GM23248 (cell line): ENCODE results near the gene GALNT16.

Source experiments
- EZH2 ChIP-seq: fragments of 200-600 bp; sonication (generic); IDR thresholded peaks from 2 replicates; pipeline ENCODE4 v1.6.1; 2018; ENCODE audit warnings: antibody characterized with exemption, mild to moderate bottlenecking; ENCODE audit not compliant: insufficient read depth, poor library complexity, severe bottlenecking
- EZH2phosphoT487 ChIP-seq: fragments of 200-600 bp; sonication (generic); IDR thresholded peaks from 2 replicates; pipeline ENCODE4 v1.6.1; 2018; ENCODE audit warnings: antibody characterized with exemption, moderate library complexity, mild to moderate bottlenecking, low read depth; ENCODE audit not compliant: insufficient read depth

- TF ChIP-seq EZH2 (no peak), EZH2phosphoT487 (no peak)
Measured at GRCh38 chr14:69355607-69356281, 95.8 kb downstream of the GALNT16 start.
